HFF-Myc (cell line): ENCODE data around the gene HNRNPLL.

ENCODE experiments used
- DNase-seq: peaks from one replicate; pipeline ENCODE4 v3.0.0-alpha.2; 2011; ENCODE audit warnings: low read depth; ENCODE audit errors: extremely low read depth
- H3K4me3 ChIP-seq: replicated peaks from 2 replicates; pipeline ENCODE4 v1.5.1; 2011; ENCODE audit warnings: low read depth, mild to moderate bottlenecking, control low read depth, low read length
- TF ChIP-seq, protein P1 (sequence below): IDR thresholded peaks from 2 replicates; pipeline ENCODE4 v1.5.1; 2012; ENCODE audit warnings: mild to moderate bottlenecking, low read depth, low read length, control low read depth; ENCODE audit errors: missing control alignments

The HNRNPLL gene

DNA sequence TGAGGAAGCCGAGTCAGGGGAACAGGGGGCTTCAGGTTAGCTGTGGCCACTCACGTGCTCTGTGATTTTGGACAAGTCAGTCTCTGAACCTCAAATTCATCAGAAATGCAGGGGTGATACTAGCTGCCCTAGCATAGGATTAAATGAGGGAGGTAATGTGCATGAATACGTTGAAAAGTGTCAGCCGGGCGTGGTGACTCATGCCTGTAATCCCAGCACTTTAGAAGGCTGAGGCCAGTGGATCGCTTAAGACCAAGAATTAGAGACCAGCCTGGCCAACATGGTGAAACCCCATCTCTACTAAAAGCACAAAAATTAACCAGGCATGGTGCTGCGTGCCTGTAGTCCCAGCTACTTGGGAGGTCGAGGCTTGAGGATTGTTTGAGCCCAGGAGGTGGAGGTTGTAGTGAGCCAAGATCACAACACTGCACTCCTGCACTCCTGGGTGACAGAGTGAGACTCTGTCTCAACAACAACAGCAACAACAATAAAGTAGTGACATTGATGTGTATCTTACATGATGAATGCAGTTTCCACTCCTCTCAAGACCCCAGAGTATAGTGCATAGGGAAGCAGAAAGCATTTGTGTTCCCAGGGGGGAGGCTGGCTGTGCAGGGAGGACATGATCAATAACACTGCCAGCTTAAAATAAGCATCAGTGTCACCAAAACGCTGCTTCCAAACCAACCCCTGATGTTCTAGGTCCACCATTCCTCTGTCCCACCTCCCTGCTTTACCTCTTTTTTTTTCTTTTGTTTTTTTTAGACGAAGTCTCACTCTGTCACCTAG is 68.8 kb downstream of the HNRNPLL start:
- TF ChIP-seq, protein P1, sequence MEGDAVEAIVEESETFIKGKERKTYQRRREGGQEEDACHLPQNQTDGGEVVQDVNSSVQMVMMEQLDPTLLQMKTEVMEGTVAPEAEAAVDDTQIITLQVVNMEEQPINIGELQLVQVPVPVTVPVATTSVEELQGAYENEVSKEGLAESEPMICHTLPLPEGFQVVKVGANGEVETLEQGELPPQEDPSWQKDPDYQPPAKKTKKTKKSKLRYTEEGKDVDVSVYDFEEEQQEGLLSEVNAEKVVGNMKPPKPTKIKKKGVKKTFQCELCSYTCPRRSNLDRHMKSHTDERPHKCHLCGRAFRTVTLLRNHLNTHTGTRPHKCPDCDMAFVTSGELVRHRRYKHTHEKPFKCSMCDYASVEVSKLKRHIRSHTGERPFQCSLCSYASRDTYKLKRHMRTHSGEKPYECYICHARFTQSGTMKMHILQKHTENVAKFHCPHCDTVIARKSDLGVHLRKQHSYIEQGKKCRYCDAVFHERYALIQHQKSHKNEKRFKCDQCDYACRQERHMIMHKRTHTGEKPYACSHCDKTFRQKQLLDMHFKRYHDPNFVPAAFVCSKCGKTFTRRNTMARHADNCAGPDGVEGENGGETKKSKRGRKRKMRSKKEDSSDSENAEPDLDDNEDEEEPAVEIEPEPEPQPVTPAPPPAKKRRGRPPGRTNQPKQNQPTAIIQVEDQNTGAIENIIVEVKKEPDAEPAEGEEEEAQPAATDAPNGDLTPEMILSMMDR, result no peak
- DNase-seq, result no peak

DNA sequence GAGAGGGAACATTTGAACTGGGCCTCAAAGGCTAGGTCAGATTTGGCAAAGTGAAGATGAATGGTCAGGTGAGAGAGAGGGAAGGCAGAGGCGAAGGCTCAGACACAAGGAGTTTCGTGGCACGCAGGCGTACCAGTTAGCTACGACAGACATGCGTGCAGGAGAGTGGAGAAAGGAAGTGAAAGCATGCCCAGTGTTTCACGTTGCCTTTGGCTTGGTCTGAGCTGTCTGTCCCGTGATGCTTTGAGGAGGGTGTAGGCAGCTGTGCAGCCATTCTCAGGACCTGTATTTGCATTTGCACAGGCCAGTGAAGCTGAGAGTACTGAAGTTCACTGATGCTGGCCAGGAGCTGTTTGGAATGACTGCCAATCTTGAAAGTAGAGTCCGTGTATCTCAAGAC is 69.5 kb downstream of the HNRNPLL start:
- no peak overlapping the region for H3K4me3 ChIP-seq
- no peak for DNase-seq
- TF ChIP-seq, protein P1, result no peak

More for the DNA sequence above, 68.8 kb downstream of the HNRNPLL start:
- no peak overlapping the region for H3K4me3 ChIP-seq

GRCh38 chr2:38532366-38532765 is 70.4 kb downstream of the HNRNPLL start:
- H3K4me3 ChIP-seq, result no peak overlapping the region
- TF ChIP-seq, protein P1, result no peak
- no peak for DNase-seq

DNA sequence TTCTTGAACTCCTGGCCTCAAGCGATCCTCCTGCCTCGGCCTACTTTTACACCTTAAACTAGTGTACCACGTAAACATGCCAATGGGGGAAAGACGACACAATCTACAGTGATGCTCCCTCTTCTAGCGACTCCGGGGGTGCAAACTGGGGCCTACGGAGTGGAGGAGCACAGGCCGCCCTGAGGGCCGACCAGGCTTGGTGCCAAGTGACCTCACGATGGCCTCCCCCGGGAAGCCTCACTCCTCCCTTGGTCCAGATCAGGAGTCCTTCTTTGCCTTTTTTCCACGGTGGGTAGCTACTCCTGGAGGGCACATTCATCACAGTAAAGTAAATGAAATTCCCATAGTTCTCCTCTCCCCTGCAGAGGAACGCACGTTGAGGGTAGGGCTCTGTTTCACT is 73.5 kb downstream of the HNRNPLL start:
- H3K4me3 ChIP-seq, result no peak overlapping the region
- DNase-seq, result no peak
- TF ChIP-seq, protein P1, result no peak

GRCh38 chr2:38528534-38528933 is 74.2 kb downstream of the HNRNPLL start:
- H3K4me3 ChIP-seq, result no peak overlapping the region
- TF ChIP-seq, protein P1, result no peak
- no peak for DNase-seq

DNA sequence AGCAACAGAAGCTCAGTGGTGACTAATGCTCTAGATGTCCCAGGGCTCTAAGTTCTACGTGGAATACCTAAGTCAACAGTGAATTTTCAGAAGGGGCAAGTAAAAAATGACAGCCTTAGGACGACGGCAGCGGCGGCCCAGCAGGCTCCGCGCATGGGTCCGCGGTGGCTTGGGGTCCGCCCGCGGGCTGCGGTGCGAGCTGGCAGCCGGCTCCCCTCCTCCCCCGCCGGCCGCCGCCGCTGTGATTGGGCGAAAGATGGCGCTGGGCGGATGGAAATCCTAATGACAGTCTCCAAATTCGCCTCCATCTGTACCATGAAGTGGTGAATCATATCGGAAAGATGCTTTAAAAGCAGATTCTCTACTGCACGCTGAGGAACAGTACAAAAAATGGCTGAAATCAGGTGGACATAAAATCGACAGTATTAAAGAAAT is 74.7 kb downstream of the HNRNPLL start:
- TF ChIP-seq, protein P1, result no peak
- peak overlapping the region; percentile 35 for H3K4me3 ChIP-seq
- no peak for DNase-seq
